ENCODE results near the gene PTGDR2. TPM values are rescaled to one million over a fixed set of nuclear protein-coding genes. Genes with fewer than 3 reads are reported as not detected.

The PTGDR2 gene
- total and polyA plus RNA-seq, 2 experiments from 2014 or later = 0.06 TPM; not detected in 1

- peak overlapping the region; percentile 31 for H3K27ac ChIP-seq
- WGBS, 2 experiments (ENCODE audit: low coverage in 1 of 2, low lambda C conversion rate in 2 of 2, missing lambda C conversion rate in 2 of 2) = 19 to 22% methylated on average over 16 of the region's 16 CpGs
- no peaks in the 10 kb centered on the region for H3F3A ChIP-seq (ENCODE audit: insufficient read depth)
- no peaks in the 10 kb centered on the region for H3K9me2 ChIP-seq (ENCODE audit: insufficient read depth)
- H3K27me3 ChIP-seq (replicated peaks; ENCODE audit: insufficient read depth) = no peaks in the 10 kb centered on the region
- no peaks in the 10 kb centered on the region for H3K9me3 ChIP-seq (ENCODE audit: low read depth)
- H2AFZ ChIP-seq = peak overlapping the region; percentile 67
- peaks cover 22% of the 10 kb centered on the region for H3K4me1 ChIP-seq (ENCODE audit: insufficient read depth)
- no peaks in the 10 kb centered on the region for H3K36me3 ChIP-seq (ENCODE audit: low read depth)
- peak overlapping the region; percentile 10 for H3K4me2 ChIP-seq (ENCODE audit: unreplicated experiment)
- H3K79me2 ChIP-seq (ENCODE audit: insufficient read depth) = no peaks in the 10 kb centered on the region
- H4K20me1 ChIP-seq (ENCODE audit: insufficient read depth) = no peaks in the 10 kb centered on the region
- H3K4me3 ChIP-seq = 0 out of 2 replicates have a peak overlapping the region, but pooled peaks have one; percentile 28
- DNase-seq = peak; percentile 91
- in situ Hi-C loops (cut with MboI) = no loop called here
- TF ChIP-seq EZH2 (IDR thresholded peaks at IDR 0.05; ENCODE audit: insufficient read depth, poor library complexity, severe bottlenecking) (no peak), EZH2phosphoT487 (IDR thresholded peaks at IDR 0.05; ENCODE audit: insufficient read depth, low read depth) (no peak)
- H3K9ac ChIP-seq = no peak overlapping the region
Observed at GRCh38 chr11:60872961-60873524, 17.3 kb upstream of the PTGDR2 start.

- 94% methylated on average over 6 of the region's 6 CpGs for WGBS, 2 experiments (ENCODE audit: low coverage in 1 of 2, low lambda C conversion rate in 2 of 2, missing lambda C conversion rate in 2 of 2)
- Histone ChIP-seq H3K9me3 (ENCODE audit: low read depth) (no peaks in the 10 kb centered on the region), H3K36me3 (ENCODE audit: low read depth) (no peaks in the 10 kb centered on the region), H3K27ac (peak overlapping the region; percentile 31), H3K9me2 (ENCODE audit: insufficient read depth) (no peaks in the 10 kb centered on the region), H3K27me3 (replicated peaks; ENCODE audit: insufficient read depth) (no peaks in the 10 kb centered on the region), H3K4me1 (ENCODE audit: insufficient read depth) (peaks cover 22% of the 10 kb centered on the region), H2AFZ (no peak overlapping the region), H4K20me1 (ENCODE audit: insufficient read depth) (no peaks in the 10 kb centered on the region), H3F3A (ENCODE audit: insufficient read depth) (no peaks in the 10 kb centered on the region), H3K4me2 (ENCODE audit: unreplicated experiment) (peak overlapping the region; percentile 24), H3K4me3 (no peak overlapping the region), H3K79me2 (ENCODE audit: insufficient read depth) (no peaks in the 10 kb centered on the region), H3K9ac (no peak overlapping the region)
- no peak for TF ChIP-seq EZH2phosphoT487 (IDR thresholded peaks at IDR 0.05; ENCODE audit: insufficient read depth, low read depth)
- in situ Hi-C loops (cut with MboI) = no loop called here
- peak; percentile 77 for DNase-seq
Observed at GRCh38 chr11:60872124-60872960, 16.6 kb upstream of the PTGDR2 start.

GRCh38 chr11:60871378-60872061 is 15.8 kb upstream of the PTGDR2 start:
- H3K4me2 ChIP-seq (ENCODE audit: unreplicated experiment) = no peak overlapping the region
- H3K9ac ChIP-seq = no peak overlapping the region
- no peaks in the 10 kb centered on the region for H3K9me2 ChIP-seq (ENCODE audit: insufficient read depth)
- peak; percentile 56 for DNase-seq
- no peak overlapping the region for H3K4me3 ChIP-seq
- in situ Hi-C loops (cut with MboI) = no loop called here
- WGBS, 2 experiments (ENCODE audit: low coverage in 1 of 2, low lambda C conversion rate in 2 of 2, missing lambda C conversion rate in 2 of 2) = 73 to 76% methylated on average over 7 of the region's 7 CpGs
- H3K27me3 ChIP-seq (replicated peaks; ENCODE audit: insufficient read depth) = no peaks in the 10 kb centered on the region
- no peak overlapping the region for H2AFZ ChIP-seq
- no peaks in the 10 kb centered on the region for H3K36me3 ChIP-seq (ENCODE audit: low read depth)
- no peaks in the 10 kb centered on the region for H3F3A ChIP-seq (ENCODE audit: insufficient read depth)
- no peaks in the 10 kb centered on the region for H4K20me1 ChIP-seq (ENCODE audit: insufficient read depth)
- no peak overlapping the region for H3K27ac ChIP-seq
- H3K9me3 ChIP-seq (ENCODE audit: low read depth) = no peaks in the 10 kb centered on the region
- no peaks in the 10 kb centered on the region for H3K79me2 ChIP-seq (ENCODE audit: insufficient read depth)
- H3K4me1 ChIP-seq (ENCODE audit: insufficient read depth) = peaks cover 22% of the 10 kb centered on the region
- no peak for TF ChIP-seq EZH2phosphoT487 (IDR thresholded peaks at IDR 0.05; ENCODE audit: insufficient read depth, low read depth)
- no peak for TF ChIP-seq EZH2 (IDR thresholded peaks at IDR 0.05; ENCODE audit: insufficient read depth, poor library complexity, severe bottlenecking)

GRCh38 chr11:60870733-60871377 is 15.1 kb upstream of the PTGDR2 start:
- Histone ChIP-seq H3K9ac (no peak overlapping the region), H2AFZ (no peak overlapping the region), H3K4me3 (no peak overlapping the region), H3K4me2 (ENCODE audit: unreplicated experiment) (no peak overlapping the region), H3K9me3 (ENCODE audit: low read depth) (no peaks in the 10 kb centered on the region), H3K36me3 (ENCODE audit: low read depth) (no peaks in the 10 kb centered on the region), H3K27ac (no peak overlapping the region), H3F3A (ENCODE audit: insufficient read depth) (no peaks in the 10 kb centered on the region), H3K27me3 (replicated peaks; ENCODE audit: insufficient read depth) (no peaks in the 10 kb centered on the region), H3K9me2 (ENCODE audit: insufficient read depth) (no peaks in the 10 kb centered on the region), H3K79me2 (ENCODE audit: insufficient read depth) (no peaks in the 10 kb centered on the region), H3K4me1 (ENCODE audit: insufficient read depth) (peaks cover 22% of the 10 kb centered on the region), H4K20me1 (ENCODE audit: insufficient read depth) (no peaks in the 10 kb centered on the region)
- no peak for DNase-seq
- TF ChIP-seq EZH2phosphoT487 (IDR thresholded peaks at IDR 0.05; ENCODE audit: insufficient read depth, low read depth) (no peak), EZH2 (IDR thresholded peaks at IDR 0.05; ENCODE audit: insufficient read depth, poor library complexity, severe bottlenecking) (no peak)
- in situ Hi-C loops (cut with MboI) = no loop called here
- WGBS, 2 experiments (ENCODE audit: low coverage in 1 of 2, low lambda C conversion rate in 2 of 2, missing lambda C conversion rate in 2 of 2) = 86 to 91% methylated on average over 13 of the region's 13 CpGs

All from GM23248 (cell line).